Adrenal gland (tissue), 12 donors: ENCODE measurements around the gene KLF7. TPM values are rescaled to one million over a fixed set of nuclear protein-coding genes. Genes with fewer than 3 reads are reported as not detected.

Experiments used
- DNase-seq, 7 donors: peaks; one replicate each; pipeline ENCODE4 v3.0.0-alpha.2; 2019 to 2020
- H3K27ac ChIP-seq, 5 donors: fragments of 200-600 bp; sonication (generic) in 4 of 5; 1 replicate in 3 of 5; 2 replicates in 2 of 5; pipeline versions ENCODE4 v1.5.1 to v1.8.0; 2016 to 2020; ENCODE audit warnings: mild to moderate bottlenecking in 1 of 5
- H3K27me3 ChIP-seq: fragments of 200-600 bp; 2 replicates; pipeline ENCODE4 v1.8.0; 2021
- H3K36me3 ChIP-seq, 2 donors: fragments of 200-600 bp; replicated peaks in 1 of 2; 1 replicate in 1 of 2; 2 replicates in 1 of 2; pipeline versions ENCODE4 v1.5.1 to v1.8.0; 2018 to 2022
- H3K4me1 ChIP-seq, 2 donors: fragments of 200-600 bp; replicated peaks in 1 of 2; 1 replicate in 1 of 2; 2 replicates in 1 of 2; pipeline versions ENCODE4 v1.5.1 to v1.8.0; 2018 to 2021
- H3K4me3 ChIP-seq, 4 donors: fragments of 200-600 bp; sonication (generic) in 3 of 4; one replicate each; pipeline ENCODE4 v1.5.1; 2016 to 2018
- H3K9me3 ChIP-seq, 3 donors: fragments of 200-600 bp; sonication (generic) in 1 of 3; replicated peaks in 1 of 3; 1 replicate in 2 of 3; 2 replicates in 1 of 3; pipeline versions ENCODE4 v1.5.1 to v1.8.0; 2016 to 2021
- POLR2A ChIP-seq, 2 donors: fragments of 450-650 bp; IDR thresholded peaks; one replicate each; pipeline ENCODE4 v1.6.1; 2017; ENCODE audit warnings: antibody characterized with exemption in 2 of 2, mild to moderate bottlenecking in 2 of 2, moderate library complexity in 1 of 2
- WGBS, 4 donors: extraction: QIAGEN DNeasy Blood & Tissue Kit in 2 of 4; methylation state at CpG; one replicate each; pipeline versions ENCODE4 v1.1.5 to v1.1.7; 2013 to 2017; 5-methylcytosine and 5-hydroxymethylcytosine counted together
- intact Hi-C, 2 donors: fragments of 100-400 bp; cut with DNase I; formaldehyde crosslinking; loops; one replicate each; pipeline versions ENCODE4 v1.14.1 to v1.15.0; 2022 to 2023
- polyA plus RNA-seq, 3 donors: library from polyadenylated mRNA; stranded (reverse); fragments of 200-250 nt in 2 of 3; fragments of 350-450 nt in 1 of 3; fragmentation: Illumina TruSeq in 1 of 3; extraction: RNeasy Lipid Tissue Mini Kit (QIAGEN cat#74804) in 1 of 3; gene quantifications; one replicate each; pipeline ENCODE4 v1.2.3, GENCODE V29; 2013 to 2014
- total RNA-seq, 9 donors: library from RNA; depleted of rRNA in 4 of 9; stranded (reverse); fragments of >200 nt in 4 of 9; fragments of 120-200 nt in 1 of 9; fragmentation: NEBNext Ultra II Directional in 1 of 9; extraction: Animal tissue kit (Norgen Biotek cat#: 25700) in 1 of 9; gene quantifications; one replicate each; pipeline versions ENCODE4 v1.1.0 to v1.2.4, GENCODE V29; 2013 to 2023
- TF ChIP-seq, protein P1 (sequence below), 6 experiments: fragments of 450-650 bp in 4 of 6; fragments of 200-600 bp in 2 of 6; sonication (generic) in 1 of 6; IDR thresholded peaks; 1 replicate in 5 of 6; 2 replicates in 1 of 6; pipeline versions ENCODE4 v1.5.1 to v1.8.0; 2016 to 2021; ENCODE audit warnings: antibody characterized with exemption in 6 of 6, mild to moderate bottlenecking in 2 of 6, moderate library complexity in 1 of 6
- donor health status: healthy with polysubstance abuse.
- donor health status: Bipolar disorder and iron deficiency.
- donor health status: DM: yes; HTN: yes; CAD: no.
- donor health status: DM: no; HTN: no; CAD: no.
- donor health status: DM: no; HTN: no; CAD: no.
- donor health status: DM: yes; HTN: yes; CAD: no.

The KLF7 gene
- total and polyA plus RNA-seq, 12 donors, result 3.6 to 45.9 (median 17.8) TPM

DNA sequence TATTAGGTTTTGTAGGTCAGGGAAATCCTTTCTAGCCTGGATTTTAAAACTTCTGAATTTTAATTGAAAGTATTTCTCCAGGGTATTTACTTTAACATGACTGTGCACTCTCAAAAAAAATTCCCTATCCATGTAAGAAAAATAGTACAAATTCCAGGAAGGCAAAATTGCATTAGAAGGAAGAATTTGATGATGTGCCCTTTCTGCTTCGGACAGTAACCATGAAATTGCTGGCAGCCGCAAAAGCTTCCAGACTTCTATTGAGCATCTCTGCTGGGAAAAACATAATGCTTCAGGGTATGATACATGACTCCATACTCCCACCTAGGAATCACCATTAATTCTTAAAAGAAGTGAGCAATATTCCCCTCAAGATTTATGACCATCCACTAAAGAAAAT, 17.2 kb upstream of the KLF7 start:
- no peak for DNase-seq
- H3K4me1 ChIP-seq, result no peaks in the 10 kb centered on the region
- no peaks in the 10 kb centered on the region for H3K36me3 ChIP-seq
- H3K27ac ChIP-seq, result no peak overlapping the region
- no peak overlapping the region for H3K4me3 ChIP-seq
- TF ChIP-seq, protein P1, sequence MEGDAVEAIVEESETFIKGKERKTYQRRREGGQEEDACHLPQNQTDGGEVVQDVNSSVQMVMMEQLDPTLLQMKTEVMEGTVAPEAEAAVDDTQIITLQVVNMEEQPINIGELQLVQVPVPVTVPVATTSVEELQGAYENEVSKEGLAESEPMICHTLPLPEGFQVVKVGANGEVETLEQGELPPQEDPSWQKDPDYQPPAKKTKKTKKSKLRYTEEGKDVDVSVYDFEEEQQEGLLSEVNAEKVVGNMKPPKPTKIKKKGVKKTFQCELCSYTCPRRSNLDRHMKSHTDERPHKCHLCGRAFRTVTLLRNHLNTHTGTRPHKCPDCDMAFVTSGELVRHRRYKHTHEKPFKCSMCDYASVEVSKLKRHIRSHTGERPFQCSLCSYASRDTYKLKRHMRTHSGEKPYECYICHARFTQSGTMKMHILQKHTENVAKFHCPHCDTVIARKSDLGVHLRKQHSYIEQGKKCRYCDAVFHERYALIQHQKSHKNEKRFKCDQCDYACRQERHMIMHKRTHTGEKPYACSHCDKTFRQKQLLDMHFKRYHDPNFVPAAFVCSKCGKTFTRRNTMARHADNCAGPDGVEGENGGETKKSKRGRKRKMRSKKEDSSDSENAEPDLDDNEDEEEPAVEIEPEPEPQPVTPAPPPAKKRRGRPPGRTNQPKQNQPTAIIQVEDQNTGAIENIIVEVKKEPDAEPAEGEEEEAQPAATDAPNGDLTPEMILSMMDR (IDR thresholded peaks at IDR 0.05), result no peak
- no peak for TF ChIP-seq POLR2A (IDR thresholded peaks at IDR 0.05)
- WGBS, 4 donors, result 74 to 92% (median 82%) methylated on average over 2 of the region's 2 CpGs
- no peaks in the 10 kb centered on the region for H3K27me3 ChIP-seq
- H3K9me3 ChIP-seq, result no peaks in the 10 kb centered on the region
- intact Hi-C loops, result no loop called here

DNA sequence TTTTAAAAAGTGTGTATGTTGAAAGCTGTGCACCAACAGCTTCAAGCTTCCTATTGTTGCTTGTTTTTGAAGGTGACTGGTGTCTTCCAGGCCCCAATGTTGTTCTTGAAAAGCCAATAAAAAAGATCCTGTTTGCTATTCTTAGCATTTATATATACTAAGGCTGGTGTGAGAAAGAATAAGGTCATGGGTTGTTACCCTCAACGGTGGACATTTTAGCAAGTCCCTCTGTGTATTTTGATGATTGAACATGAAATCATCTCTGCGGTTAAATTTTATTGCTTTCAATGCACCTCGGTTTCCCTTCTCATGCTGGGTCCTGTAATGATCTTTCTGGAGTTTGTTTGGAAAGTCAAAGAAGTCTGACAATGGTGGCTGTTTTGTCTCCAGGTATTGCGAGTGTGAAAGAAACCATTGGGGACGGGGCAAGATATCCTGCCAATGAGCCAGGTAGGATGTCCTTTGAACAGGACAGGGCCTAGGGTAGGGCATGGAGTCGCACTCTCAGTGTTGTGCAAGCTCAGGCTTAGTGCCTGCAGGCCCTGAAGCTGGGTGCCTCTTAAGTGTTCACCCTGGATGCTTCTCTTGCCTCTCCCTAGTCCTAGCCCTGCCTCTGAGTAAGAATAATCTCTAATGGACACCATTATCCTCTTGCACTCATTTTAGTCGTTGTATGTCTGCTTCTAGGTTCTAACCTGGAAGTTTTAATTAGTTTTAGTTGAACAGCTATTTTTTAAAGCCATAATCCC, 16.0 kb upstream of the KLF7 start:
- no peak overlapping the region for H3K4me3 ChIP-seq
- 87 to 93% (median 90%) methylated on average over 6 to 7 of the region's 7 CpGs for WGBS, 4 donors
- no peaks in the 10 kb centered on the region for H3K36me3 ChIP-seq
- TF ChIP-seq POLR2A (IDR thresholded peaks at IDR 0.05), result no peak
- TF ChIP-seq, protein P1 (IDR thresholded peaks at IDR 0.05), result no peak
- H3K27me3 ChIP-seq, result no peaks in the 10 kb centered on the region
- H3K9me3 ChIP-seq, result no peaks in the 10 kb centered on the region
- H3K4me1 ChIP-seq, result no peaks in the 10 kb centered on the region
- intact Hi-C loops, result no loop called here
- no peak overlapping the region for H3K27ac ChIP-seq
- DNase-seq, result no peak

DNA sequence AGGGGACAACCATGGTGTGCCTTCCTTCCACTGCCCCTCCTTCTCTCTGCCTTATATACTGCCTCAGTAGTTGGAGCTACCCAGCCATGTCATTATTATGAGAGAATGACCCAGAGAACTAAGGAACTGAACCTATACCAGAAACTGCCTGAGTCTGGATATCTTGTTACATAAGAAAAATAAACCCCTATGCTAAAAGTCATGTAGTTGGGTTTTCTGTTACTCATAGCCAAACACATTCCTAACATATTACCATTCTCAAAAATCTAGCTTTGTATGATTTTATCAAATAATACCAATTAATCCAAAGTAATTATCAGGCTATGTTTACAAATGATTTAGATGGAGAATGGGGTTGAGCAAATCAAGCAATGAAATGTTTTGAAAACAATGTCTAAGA, 15.0 kb upstream of the KLF7 start:
- no peak overlapping the region for H3K4me3 ChIP-seq
- no peaks in the 10 kb centered on the region for H3K4me1 ChIP-seq
- no peaks in the 10 kb centered on the region for H3K36me3 ChIP-seq
- no peak overlapping the region for H3K27ac ChIP-seq
- H3K27me3 ChIP-seq, result no peaks in the 10 kb centered on the region
- no peaks in the 10 kb centered on the region for H3K9me3 ChIP-seq
- TF ChIP-seq POLR2A (IDR thresholded peaks at IDR 0.05), result no peak
- TF ChIP-seq, protein P1 (IDR thresholded peaks at IDR 0.05), result no peak
- DNase-seq, result no peak
- intact Hi-C loops, result no loop called here

DNA sequence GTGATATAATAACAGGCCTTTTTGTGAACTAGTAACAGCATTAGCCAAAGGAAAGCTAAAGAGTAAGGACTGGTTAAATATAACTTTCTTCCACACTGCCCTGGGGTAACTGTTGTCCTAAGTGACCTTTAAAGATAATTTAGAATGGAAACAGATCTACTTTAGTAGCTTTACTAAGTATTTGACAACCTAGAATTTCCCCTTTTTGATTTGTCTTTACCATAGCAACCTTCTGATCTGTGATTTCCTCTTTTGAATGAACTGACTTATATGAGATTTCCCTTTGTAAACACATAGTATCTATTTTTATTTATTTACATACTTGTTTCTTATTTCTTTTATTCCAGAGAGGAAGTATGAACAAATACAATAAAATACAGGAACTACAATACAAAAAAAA, 10.5 kb upstream of the KLF7 start:
- intact Hi-C loops, result no loop called here
- H3K9me3 ChIP-seq, result no peaks in the 10 kb centered on the region

More for the DNA sequence above, 10.5 kb upstream of the KLF7 start:
- DNase-seq, result no peak
- Histone ChIP-seq H3K4me1 (no peaks in the 10 kb centered on the region), H3K36me3 (no peaks in the 10 kb centered on the region), H3K27ac (no peak overlapping the region), H3K27me3 (no peaks in the 10 kb centered on the region), H3K4me3 (no peak overlapping the region)
- no peak for TF ChIP-seq POLR2A (IDR thresholded peaks at IDR 0.05)
- TF ChIP-seq, protein P1 (IDR thresholded peaks at IDR 0.05), result no peak
